ENCODE measurements around the gene S100A11. TPM values are rescaled to one million over a fixed set of nuclear protein-coding genes. Genes with fewer than 3 reads are reported as not detected.
A peak's percentile ranks its signal among the peaks of the same experiment; 100 is the strongest.

S100A11 gene
- total and polyA plus RNA-seq, 9 of the 15 experiments (the other 6 are each of a cell fraction or from before 2014, with no cell fraction given) = 131 to 808 (median 235) TPM

- TF ChIP-seq EWSR1 (IDR thresholded peaks at IDR 0.05; ENCODE audit: borderline replicate concordance, low read depth, partially characterized antibody) = no peak
- TF ChIP-seq ZNF639 (CRISPR knock-in tag; conservative IDR thresholded peaks at IDR 0.05 in 1 of 2, IDR thresholded peaks at IDR 0.05 in 1 of 2) = peak in 1 of 2 experiments; percentile 58; a peak in 1 of 4 replicates
- TF ChIP-seq CEBPZ (IDR thresholded peaks at IDR 0.05; ENCODE audit: borderline replicate concordance, low read depth, low read length) = no peak
- TF ChIP-seq NFIX (CRISPR knock-in tag; IDR thresholded peaks at IDR 0.05; ENCODE audit: low read depth) = no peak
- peak; percentile 89 for TF ChIP-seq CREM (IDR thresholded peaks at IDR 0.05; ENCODE audit: low read depth)
- no peak for TF ChIP-seq SMARCB1 (IDR thresholded peaks at IDR 0.05; ENCODE audit: insufficient read length, low read depth)
- no peak for TF ChIP-seq TRIM28 (IDR thresholded peaks at IDR 0.05)
- no peak for TF ChIP-seq FOXA1 (IDR thresholded peaks at IDR 0.05; ENCODE audit: borderline replicate concordance)
- no peak for TF ChIP-seq KLF6 (CRISPR knock-in tag; IDR thresholded peaks at IDR 0.05; ENCODE audit: borderline replicate concordance)
- no peak for TF ChIP-seq ZNF655 (CRISPR knock-in tag; IDR thresholded peaks at IDR 0.05)
- peak; percentile 54 to 72 for TF ChIP-seq MNT (conservative IDR thresholded peaks at IDR 0.05)
- TF ChIP-seq HOXB6 (CRISPR knock-in tag; IDR thresholded peaks at IDR 0.05; ENCODE audit: borderline replicate concordance) = no peak
- TF ChIP-seq CXXC5 (CRISPR knock-in tag; IDR thresholded peaks at IDR 0.05) = peak; percentile 61; the same call in 1 of the 2 replicates
- no peak for TF ChIP-seq TGIF2 (CRISPR knock-in tag; IDR thresholded peaks at IDR 0.05)
- no peak for TF ChIP-seq SAP30 (IDR thresholded peaks at IDR 0.05; ENCODE audit: borderline replicate concordance, insufficient read depth, low read depth, low read length, poor library complexity, severe bottlenecking)
- no peak for TF ChIP-seq ZNF384 (IDR thresholded peaks at IDR 0.05; ENCODE audit: low read depth, low read length)
- peak; percentile 88 for TF ChIP-seq SUPT5H (IDR thresholded peaks at IDR 0.05)
- no peak for TF ChIP-seq NCOA6 (IDR thresholded peaks at IDR 0.05)
Measured at GRCh38 chr1:152047730-152048415, 11.1 kb upstream of the S100A11 start (continued).
